ENCODE data around the gene SCRN2.

DNA sequence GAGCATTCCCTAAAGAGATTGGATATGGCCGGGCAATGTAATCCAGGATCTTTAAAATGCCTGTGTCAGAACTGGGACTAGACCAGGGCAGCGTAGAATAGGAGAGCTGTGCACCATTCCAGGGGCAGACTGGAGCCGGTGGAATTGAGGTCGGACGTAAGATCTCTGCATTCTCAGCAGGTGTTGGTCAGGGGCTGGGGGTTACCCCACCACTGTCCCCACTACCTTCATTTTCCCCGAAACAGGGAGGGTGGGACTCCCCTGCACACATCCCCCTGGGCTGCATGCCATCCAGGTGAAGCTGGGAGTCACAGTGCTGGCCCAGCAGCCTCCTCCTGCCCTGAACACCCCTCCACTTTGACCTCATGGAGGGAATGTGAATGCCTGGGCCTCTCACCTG is 37.3 kb downstream of the SCRN2 start:
- TF ChIP-seq GATA3 (IDR thresholded peaks at IDR 0.05; ENCODE audit: low read depth, low read length): no peak
- TF ChIP-seq GATA2 (IDR thresholded peaks at IDR 0.05; ENCODE audit: low read depth, low read length): no peak

All from SH-SY5Y (cell line).